Thoracic aorta (tissue), 2 donors: ENCODE measurements around the gene RPS15. TPM values are rescaled to one million over a fixed set of nuclear protein-coding genes. Genes with fewer than 3 reads are reported as not detected.

ENCODE experiments used
- ATAC-seq: fragments of 150-250 bp; one replicate; pipeline ENCODE4 v1.8.0; 2017; ENCODE audit warnings: low read depth; ENCODE audit not compliant: insufficient number of reproducible peaks, low FRiP score
- DNase-seq: peaks from one replicate; pipeline ENCODE4 v3.0.0-alpha.2; 2020; ENCODE audit warnings: low spot score
- H3K27ac ChIP-seq, 2 donors: fragments of 200-600 bp; sonication (generic); 1 replicate in 1 of 2; 2 replicates in 1 of 2; pipeline ENCODE4 v1.5.1; 2016; ENCODE audit warnings: mild to moderate bottlenecking in 2 of 2, moderate library complexity in 2 of 2
- H3K27me3 ChIP-seq: fragments of 200-600 bp; sonication (generic); replicated peaks from 2 replicates; pipeline ENCODE4 v1.6.0; 2016; ENCODE audit warnings: mild to moderate bottlenecking; ENCODE audit not compliant: insufficient read depth
- H3K36me3 ChIP-seq: fragments of 200-600 bp; sonication (generic); one replicate; pipeline ENCODE4 v1.5.1; 2016
- H3K4me1 ChIP-seq, 2 donors: fragments of 200-600 bp; sonication (generic); 1 replicate in 1 of 2; 2 replicates in 1 of 2; pipeline versions ENCODE4 v1.5.1 to v1.6.0; 2016; ENCODE audit warnings: low read depth in 2 of 2, mild to moderate bottlenecking in 1 of 2; ENCODE audit not compliant: control insufficient read depth in 1 of 2
- H3K4me3 ChIP-seq: fragments of 200-600 bp; sonication (generic); 2 replicates; pipeline ENCODE4 v1.5.1; 2016; ENCODE audit warnings: mild to moderate bottlenecking
- H3K9me3 ChIP-seq: fragments of 200-600 bp; sonication (generic); 2 replicates; pipeline ENCODE4 v1.5.1; 2016
- CTCF ChIP-seq: fragments of 200-600 bp; sonication (generic); IDR thresholded peaks from one replicate; pipeline ENCODE4 v1.5.1; 2019; ENCODE audit warnings: antibody characterized with exemption
- total RNA-seq, 2 donors: library from RNA; depleted of rRNA; stranded (reverse); fragments of >200 nt; gene quantifications; one replicate each; pipeline versions ENCODE4 v1.1.0 to v1.2.3, GENCODE V29; 2016

RPS15 gene
- total RNA-seq, 2 donors from 2014 or later: 1,512 to 2,119 TPM

DNA sequence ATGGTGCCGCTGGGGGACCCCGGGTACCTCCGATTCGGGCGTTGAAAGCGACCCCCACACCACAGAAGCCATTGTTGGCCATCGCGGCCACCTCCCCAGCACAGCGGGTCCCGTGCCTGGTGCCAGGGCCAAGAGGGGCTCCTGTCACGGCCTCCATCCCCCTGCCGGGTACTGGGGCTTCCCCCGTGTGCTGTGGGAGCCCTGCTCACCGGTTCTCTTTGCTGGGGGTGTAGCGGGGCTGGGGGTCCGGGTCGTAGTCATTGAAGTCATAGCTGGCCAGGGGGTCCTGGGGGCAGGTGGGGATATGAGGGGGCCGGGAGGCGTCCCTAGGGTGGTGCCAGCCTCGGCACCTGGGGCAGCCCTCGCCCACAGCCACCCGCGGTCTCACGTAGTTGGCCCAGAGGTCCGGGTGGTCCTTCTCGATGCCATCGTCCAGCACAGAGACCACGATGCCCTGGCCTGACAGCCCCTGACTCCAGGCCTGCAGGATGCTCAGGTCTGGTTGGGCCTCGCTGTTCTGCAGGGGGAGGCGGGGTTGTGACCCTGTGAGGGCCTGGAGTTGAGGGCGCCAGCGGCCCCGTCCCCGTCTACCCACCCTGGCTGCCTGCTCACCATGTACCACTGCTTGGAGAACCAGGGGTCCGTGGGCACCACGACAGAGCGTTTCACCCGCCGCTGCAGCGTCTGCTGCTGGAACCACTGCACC is 49.5 kb downstream of the RPS15 start:
- no peak for ATAC-seq
- H3K9me3 ChIP-seq: no peaks in the 10 kb centered on the region
- no peak overlapping the region for H3K4me3 ChIP-seq
- no peak overlapping the region for H3K27ac ChIP-seq
- no peaks in the 10 kb centered on the region for H3K36me3 ChIP-seq
- no peaks in the 10 kb centered on the region for H3K27me3 ChIP-seq
- peaks cover 6 to 17% of the 10 kb centered on the region in 2 donors for H3K4me1 ChIP-seq
- no peak for DNase-seq
- TF ChIP-seq CTCF: no peak

GRCh38 chr19:1488282-1488601 is 50.0 kb downstream of the RPS15 start:
- H3K4me3 ChIP-seq: no peak overlapping the region
- H3K27ac ChIP-seq: no peak overlapping the region
- no peak for TF ChIP-seq CTCF
- DNase-seq (no peak), ATAC-seq (no peak)
- peaks cover 6 to 17% of the 10 kb centered on the region in 2 donors for H3K4me1 ChIP-seq
- H3K27me3 ChIP-seq: no peaks in the 10 kb centered on the region
- no peaks in the 10 kb centered on the region for H3K9me3 ChIP-seq
- no peaks in the 10 kb centered on the region for H3K36me3 ChIP-seq

- Histone ChIP-seq H3K9me3 (no peaks in the 10 kb centered on the region), H3K4me1 (peaks cover 6 to 17% of the 10 kb centered on the region in 2 donors), H3K27ac (peak overlapping the region in 1 of 2 donors; percentile 40), H3K36me3 (no peaks in the 10 kb centered on the region), H3K27me3 (no peaks in the 10 kb centered on the region), H3K4me3 (peak overlapping the region; percentile 88)
- ATAC-seq: no peak
- DNase-seq: no peak
- TF ChIP-seq CTCF: no peak
Measured at GRCh38 chr19:1489463-1490310, 51.5 kb downstream of the RPS15 start.

Other genes starting within 250 kb of the RPS15 start
- gene STK11, start 232.6 kb upstream of the RPS15 start, total RNA-seq: 10 to 100 TPM; 60.2 to 70.0 TPM
- 1 to 10 TPM in 1 of 2 donors, under 1 TPM in 1; 0.27 to 1.9 TPM for gene CBARP, start 200.4 kb upstream of the RPS15 start, total RNA-seq
- 10 to 100 TPM; 40.4 to 45.1 TPM for gene ATP5F1D, start 196.6 kb upstream of the RPS15 start, total RNA-seq
- 100 to 1,000 TPM in 1 of 2 donors, 10 to 100 TPM in 1; 80.1 to 124 TPM for gene MIDN, start 189.8 kb upstream of the RPS15 start, total RNA-seq
- 100 to 1,000 TPM; 492 to 644 TPM for gene CIRBP, start 169.1 kb upstream of the RPS15 start, total RNA-seq
- gene FAM174C, start 162.9 kb upstream of the RPS15 start, total RNA-seq: 10 to 100 TPM; 18.8 to 40.8 TPM
- not detected for gene EFNA2, start 152.5 kb upstream of the RPS15 start, total RNA-seq
- 100 to 1,000 TPM in 1 of 2 donors, 10 to 100 TPM in 1; 83.3 to 110 TPM for gene NDUFS7, start 54.5 kb upstream of the RPS15 start, total RNA-seq
- 10 to 100 TPM; 27.6 to 55.1 TPM for gene GAMT, start 36.9 kb upstream of the RPS15 start, total RNA-seq
- gene DAZAP1, start 30.8 kb upstream of the RPS15 start, total RNA-seq: 10 to 100 TPM; 34.9 to 76.9 TPM
- gene APC2, start 11.7 kb downstream of the RPS15 start, total RNA-seq: under 1 TPM; 0.41 to 0.78 TPM
- gene C19orf25, start 40.8 kb downstream of the RPS15 start, total RNA-seq: 10 to 100 TPM; 28.6 to 54.6 TPM
- under 1 TPM; 0.56 to 0.68 TPM for gene PCSK4, start 52.0 kb downstream of the RPS15 start, total RNA-seq
- gene REEP6, start 52.8 kb downstream of the RPS15 start, total RNA-seq: 1 to 10 TPM in 1 of 2 donors, under 1 TPM in 1; 0.35 to 1.6 TPM
- gene ADAMTSL5, start 74.6 kb downstream of the RPS15 start, total RNA-seq: 10 to 100 TPM; 22.2 to 36.2 TPM
- gene PLK5, start 85.7 kb downstream of the RPS15 start, total RNA-seq: not detected
- gene MEX3D, start 129.9 kb downstream of the RPS15 start, total RNA-seq: 10 to 100 TPM; 23.4 to 26.4 TPM
- gene MBD3, start 154.5 kb downstream of the RPS15 start, total RNA-seq: 100 to 1,000 TPM in 1 of 2 donors, 10 to 100 TPM in 1; 97.8 to 102 TPM
- gene UQCR11, start 167.1 kb downstream of the RPS15 start, total RNA-seq: 10 to 100 TPM; 32.7 to 51.9 TPM
- gene TCF3, start 214.2 kb downstream of the RPS15 start, total RNA-seq: 10 to 100 TPM; 46.0 to 52.5 TPM